Ascending aorta (tissue), 2 donors: Measurements from ENCODE around the gene CFAP20DC. TPM values are rescaled to one million over a fixed set of nuclear protein-coding genes. Genes with fewer than 3 reads are reported as not detected.
"Not testable (repeated sequence)": the region's sequence is repeated elsewhere in the genome, so short reads cannot be mapped to it uniquely, and the experiment has no call there.

Experiments
- DNase-seq, 2 donors: peaks; one replicate each; pipeline ENCODE4 v3.0.0-alpha.2; 2019; ENCODE audit warnings: low spot score in 2 of 2
- H3K27ac ChIP-seq, 2 donors: fragments of 200-600 bp; sonication (generic); one replicate each; pipeline ENCODE4 v1.5.1; 2016 to 2017; ENCODE audit warnings: mild to moderate bottlenecking in 1 of 2
- H3K27me3 ChIP-seq: fragments of 200-600 bp; sonication (generic); one replicate; pipeline ENCODE4 v1.5.1; 2017
- H3K36me3 ChIP-seq, 2 donors: fragments of 200-600 bp; sonication (generic); one replicate each; pipeline ENCODE4 v1.5.1; 2016
- H3K4me1 ChIP-seq, 2 donors: fragments of 200-600 bp; sonication (generic); one replicate each; pipeline ENCODE4 v1.5.1; 2016 to 2017; ENCODE audit warnings: mild to moderate bottlenecking in 1 of 2
- H3K4me3 ChIP-seq, 2 donors: fragments of 200-600 bp; sonication (generic); one replicate each; pipeline ENCODE4 v1.5.1; 2016 to 2017; ENCODE audit warnings: mild to moderate bottlenecking in 1 of 2
- H3K9me3 ChIP-seq, 2 donors: fragments of 200-600 bp; sonication (generic); one replicate each; pipeline ENCODE4 v1.5.1; 2016
- CTCF ChIP-seq, 3 experiments: fragments of 200-600 bp in 2 of 3; fragments of 450-650 bp in 1 of 3; sonication (generic) in 2 of 3; IDR thresholded peaks; one replicate each; pipeline ENCODE4 v1.5.1; 2016 to 2019; ENCODE audit warnings: antibody characterized with exemption in 3 of 3, mild to moderate bottlenecking in 1 of 3, moderate library complexity in 1 of 3
- intact Hi-C: fragments of 100-400 bp; cut with DNase I; formaldehyde crosslinking; loops from one replicate; pipeline ENCODE4 v1.15.1; 2023
- total RNA-seq: library from RNA; depleted of rRNA; stranded (reverse); fragments of >200 nt; gene quantifications from one replicate; pipeline ENCODE4 v1.1.0, GENCODE V29; 2016

CFAP20DC gene
- total RNA-seq, 1 donor from 2014 or later: not detected

GRCh38 chr3:59069838-59070237, 20.0 kb upstream of the CFAP20DC start:
- Histone ChIP-seq H3K27ac (no peak overlapping the region), H3K4me1 (no peaks in the 10 kb centered on the region), H3K4me3 (no peak overlapping the region), H3K9me3 (no peaks in the 10 kb centered on the region), H3K36me3 (no peaks in the 10 kb centered on the region), H3K27me3 (no peaks in the 10 kb centered on the region)
- no peak for TF ChIP-seq CTCF (IDR thresholded peaks at IDR 0.05)
- intact Hi-C loops: no loop called here
- no peak for DNase-seq

DNA sequence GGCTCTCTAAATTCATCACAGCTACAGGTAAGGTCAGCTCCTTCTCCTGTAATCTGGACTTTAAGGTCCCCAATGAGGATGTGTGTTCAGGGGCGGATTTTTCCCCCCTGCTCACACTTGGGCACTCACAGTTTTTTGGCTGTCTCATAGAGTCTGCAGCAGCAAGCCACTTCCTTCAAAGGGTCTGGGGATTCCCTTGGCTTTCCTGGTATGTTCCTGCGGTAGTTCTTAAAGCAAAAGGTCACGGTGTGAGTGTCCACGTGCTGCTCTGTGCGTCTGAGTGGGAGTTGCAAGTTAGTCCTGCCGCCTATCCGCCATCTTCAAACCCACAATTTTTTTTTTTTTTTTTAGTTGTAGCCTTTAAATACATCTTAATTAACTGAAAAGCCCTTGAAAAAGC, 15.4 kb upstream of the CFAP20DC start:
- H3K4me3 ChIP-seq: no peak overlapping the region
- H3K27ac ChIP-seq: no peak overlapping the region
- H3K4me1 ChIP-seq: no peaks in the 10 kb centered on the region
- intact Hi-C loops: no loop called here
- TF ChIP-seq CTCF (IDR thresholded peaks at IDR 0.05): no peak
- DNase-seq: no peak
- no peaks in the 10 kb centered on the region for H3K9me3 ChIP-seq
- no peaks in the 10 kb centered on the region for H3K36me3 ChIP-seq
- H3K27me3 ChIP-seq: no peaks in the 10 kb centered on the region

- H3K36me3 ChIP-seq: no peaks in the 10 kb centered on the region
- no peaks in the 10 kb centered on the region for H3K9me3 ChIP-seq
- no peak for TF ChIP-seq CTCF (IDR thresholded peaks at IDR 0.05)
- DNase-seq: no peak
- no peaks in the 10 kb centered on the region for H3K4me1 ChIP-seq
- no peaks in the 10 kb centered on the region for H3K27me3 ChIP-seq
- H3K4me3 ChIP-seq: no peak overlapping the region
- no peak overlapping the region for H3K27ac ChIP-seq
- intact Hi-C loops: no loop called here
These were observed 14.9 kb upstream of the CFAP20DC start for GRCh38 chr3:59064728-59065127.

- intact Hi-C loops: no loop called here
- no peak for DNase-seq
- no peaks in the 10 kb centered on the region for H3K9me3 ChIP-seq
- no peaks in the 10 kb centered on the region for H3K4me1 ChIP-seq
- no peak overlapping the region for H3K4me3 ChIP-seq
- no peak for TF ChIP-seq CTCF (IDR thresholded peaks at IDR 0.05)
- H3K27me3 ChIP-seq: no peaks in the 10 kb centered on the region
- H3K36me3 ChIP-seq: no peaks in the 10 kb centered on the region
- no peak overlapping the region for H3K27ac ChIP-seq
These were observed 14.5 kb upstream of the CFAP20DC start for GRCh38 chr3:59064276-59064675.

- no peaks in the 10 kb centered on the region for H3K9me3 ChIP-seq
- no peak for DNase-seq
- H3K27me3 ChIP-seq: no peaks in the 10 kb centered on the region
- intact Hi-C loops: no loop called here
- H3K27ac ChIP-seq: no peak overlapping the region
- H3K36me3 ChIP-seq: no peaks in the 10 kb centered on the region
- no peak overlapping the region for H3K4me3 ChIP-seq
- TF ChIP-seq CTCF (IDR thresholded peaks at IDR 0.05): no peak
- no peaks in the 10 kb centered on the region for H3K4me1 ChIP-seq
These were observed 6.9 kb upstream of the CFAP20DC start for GRCh38 chr3:59056706-59057105.

DNA sequence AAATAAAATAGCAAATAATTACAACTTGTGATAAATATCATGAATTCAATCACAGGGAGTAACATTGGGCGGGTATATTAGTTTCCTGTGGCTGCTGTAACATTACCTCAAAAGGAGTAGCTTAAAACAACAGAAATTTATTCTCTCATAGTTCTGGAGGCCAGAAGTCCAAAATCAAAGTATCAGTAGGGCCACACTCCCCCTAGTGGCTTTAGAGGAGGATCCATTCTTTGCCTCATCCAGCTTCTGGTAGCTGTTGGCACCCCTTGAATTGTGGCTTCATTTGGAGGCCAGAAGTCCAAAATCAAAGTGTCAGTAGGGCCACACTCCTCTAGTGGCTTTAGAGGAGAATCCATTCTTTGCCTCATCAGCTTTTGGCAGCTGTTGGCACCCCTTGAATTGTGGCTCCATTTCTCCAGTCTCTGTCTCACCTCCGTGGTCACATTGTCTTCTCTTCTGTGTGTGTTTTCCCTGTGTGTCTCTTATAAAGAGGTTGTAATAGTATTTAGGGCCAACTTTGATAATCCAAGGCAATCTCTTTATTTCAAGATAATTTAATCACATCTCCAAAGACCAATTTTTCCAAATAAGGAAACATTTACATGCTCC, 3.1 kb upstream of the CFAP20DC start:
- no peaks in the 10 kb centered on the region for H3K9me3 ChIP-seq
- no peaks in the 10 kb centered on the region for H3K36me3 ChIP-seq
- intact Hi-C loops: no loop called here
- H3K4me1 ChIP-seq: no peaks in the 10 kb centered on the region
- H3K27ac ChIP-seq: no peak overlapping the region
- H3K27me3 ChIP-seq: no peaks in the 10 kb centered on the region
- no peak overlapping the region for H3K4me3 ChIP-seq
- no peak for DNase-seq
- peak in 1 of 3 experiments; percentile 15 for TF ChIP-seq CTCF (IDR thresholded peaks at IDR 0.05)

- H3K27me3 ChIP-seq, H3K9me3 ChIP-seq, intact Hi-C loops, H3K27ac ChIP-seq, DNase-seq, H3K4me1 ChIP-seq, H3K36me3 ChIP-seq, H3K4me3 ChIP-seq: not testable (repeated sequence)
These were observed 1.1 kb upstream of the CFAP20DC start for GRCh38 chr3:59050811-59051414.
